OCI-LY7 (cell line): Measurements from ENCODE around the gene NDRG2. TPM values are rescaled to one million over a fixed set of nuclear protein-coding genes. Genes with fewer than 3 reads are reported as not detected.

ENCODE experiments used
- BruUV-seq: library from RNA; stranded (reverse); fragments of 400-500 nt; replicated peaks from 2 replicates; lab custom pipeline; 2021; lab: Mats Ljungman, UMichigan
- CTCF ChIA-PET: fragments of 300-600 bp; sonication (Branson Sonifier 250); formaldehyde crosslinking; loops from one replicate; lab custom pipeline; 2022; ENCODE audit warnings: antibody characterized with exemption; ENCODE audit not compliant: unreplicated experiment; lab: Charles Lee
- POLR2A ChIA-PET: fragments of 300-600 bp; sonication (Branson Sonifier 250); formaldehyde crosslinking; loops from one replicate; lab custom pipeline; 2022; ENCODE audit warnings: antibody characterized with exemption; lab: Charles Lee
- DNase-seq: peaks from one replicate; pipeline ENCODE4 v3.0.0-alpha.2; 2015; ENCODE audit warnings: low spot score
- H2AFZ ChIP-seq: fragments of 200-600 bp; sonication (generic), shearing (Covaris generic); 2 replicates; pipeline ENCODE4 v1.6.1; 2014; ENCODE audit warnings: mild to moderate bottlenecking, antibody characterized with exemption, low read length, moderate library complexity
- H3K27ac ChIP-seq: fragments of 200-600 bp; sonication (generic); 2 replicates; pipeline ENCODE4 v1.5.1; 2014; ENCODE audit warnings: mixed run types, low read depth, mild to moderate bottlenecking, moderate library complexity, low read length, inconsistent platforms; ENCODE audit not compliant: poor library complexity, severe bottlenecking
- H3K36me3 ChIP-seq: fragments of 200-600 bp; sonication (generic); 2 replicates; pipeline ENCODE4 v1.6.1; 2014; ENCODE audit warnings: mild to moderate bottlenecking, antibody characterized with exemption, low read length, moderate library complexity, mixed read lengths; ENCODE audit not compliant: insufficient read depth
- H3K4me1 ChIP-seq: fragments of 200-600 bp; sonication (generic); 2 replicates; pipeline ENCODE4 v1.5.1; 2014; ENCODE audit warnings: mild to moderate bottlenecking, low read length; ENCODE audit not compliant: insufficient read depth, poor library complexity, severe bottlenecking
- H3K4me2 ChIP-seq: fragments of 200-600 bp; sonication (generic); 2 replicates; pipeline ENCODE4 v1.6.1; 2014; ENCODE audit warnings: mild to moderate bottlenecking, low read length
- H3K4me3 ChIP-seq: fragments of 200-600 bp; sonication (generic); 2 replicates; pipeline ENCODE4 v1.5.1; 2014; ENCODE audit warnings: mild to moderate bottlenecking, low read depth, low read length; ENCODE audit not compliant: poor library complexity, severe bottlenecking
- H3K79me2 ChIP-seq: fragments of 200-600 bp; sonication (generic); 2 replicates; pipeline ENCODE4 v1.6.1; 2016; ENCODE audit warnings: low read depth, mild to moderate bottlenecking, low read length, moderate library complexity, mixed read lengths; ENCODE audit not compliant: insufficient read depth
- H3K9me2 ChIP-seq: fragments of 200-600 bp; sonication (generic); 2 replicates; pipeline ENCODE4 v1.6.1; 2016; ENCODE audit warnings: mild to moderate bottlenecking, low read length, mixed read lengths; ENCODE audit not compliant: insufficient read depth
- H3K9me3 ChIP-seq: fragments of 200-600 bp; sonication (generic); 2 replicates; pipeline ENCODE4 v1.6.1; 2014; ENCODE audit warnings: mild to moderate bottlenecking, mixed run types, low read length, mixed read lengths
- H4K20me1 ChIP-seq: fragments of 200-600 bp; sonication (generic); 2 replicates; pipeline ENCODE4 v1.6.1; 2014; ENCODE audit warnings: mild to moderate bottlenecking, antibody characterized with exemption, low read length, moderate library complexity, mixed read lengths; ENCODE audit not compliant: insufficient read depth
- EZH2phosphoT487 ChIP-seq: fragments of 200-600 bp; sonication (generic); IDR thresholded peaks from 2 replicates; pipeline ENCODE4 v1.6.1; 2018; ENCODE audit warnings: low read depth, borderline replicate concordance, mild to moderate bottlenecking, mixed run types, antibody characterized with exemption, low read length, moderate library complexity, mixed read lengths
- intact Hi-C: fragments of 100-400 bp; cut with micrococcal nuclease; formaldehyde crosslinking; loops from one replicate; pipeline ENCODE4 v1.10.0; 2022; ENCODE audit not compliant: unreplicated experiment
- total RNA-seq, 2 experiments: library from RNA; depleted of rRNA in 1 of 2; stranded (reverse); fragments of >200 nt in 1 of 2; shearing (Covaris generic) in 1 of 2; gene quantifications; 2 replicates each; pipeline ENCODE4 v1.2.3, GENCODE V29; 2014 to 2022
- TF ChIP-seq, protein P1 (sequence below): fragments of 200-600 bp; sonication (generic); conservative IDR thresholded peaks from 2 replicates; pipeline ENCODE4 v1.5.1; 2014; ENCODE audit warnings: mild to moderate bottlenecking, antibody characterized with exemption, low read length, moderate library complexity, mixed read lengths

Gene NDRG2
- total RNA-seq, 2 experiments from 2014 or later, result not detected

DNA sequence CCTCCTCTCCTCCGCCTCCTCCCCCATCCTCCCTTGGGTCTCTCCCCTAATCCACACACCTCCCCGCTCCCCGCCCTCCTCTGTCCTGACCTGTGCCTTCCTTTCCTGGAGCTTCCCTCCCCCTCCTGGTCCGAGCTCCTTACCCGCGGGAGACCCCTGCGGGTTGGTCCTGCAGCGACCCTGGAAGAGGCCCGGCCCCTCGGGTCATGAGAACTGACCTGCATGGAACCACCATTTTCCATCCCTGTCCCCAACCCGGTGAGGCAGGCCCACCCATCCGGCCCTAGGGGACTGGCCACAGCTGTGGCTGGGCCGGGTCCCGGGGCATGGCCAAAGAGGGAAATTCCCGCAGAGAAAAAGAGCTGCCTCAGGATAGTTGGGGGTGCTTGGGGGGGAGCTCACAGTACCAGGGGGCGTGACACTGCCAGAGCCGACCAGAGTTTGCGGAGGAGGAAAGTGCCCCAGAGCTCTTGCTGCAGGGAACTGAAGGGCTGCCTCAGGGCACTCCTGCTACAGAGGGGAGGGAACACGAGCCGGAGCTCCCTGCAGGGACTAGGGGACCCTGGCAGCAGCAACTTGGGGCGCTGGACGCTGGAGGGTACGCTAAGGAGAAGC, 45.9 kb upstream of the NDRG2 start:
- DNase-seq, result no peak
- Histone ChIP-seq H3K79me2 (no peaks in the 10 kb centered on the region), H3K4me2 (peak overlapping the region; percentile 87), H4K20me1 (no peaks in the 10 kb centered on the region), H2AFZ (peak overlapping the region; percentile 60; the same call in 1 of the 2 replicates), H3K9me3 (no peaks in the 10 kb centered on the region), H3K4me1 (peaks cover 41% of the 10 kb centered on the region), H3K9me2 (no peaks in the 10 kb centered on the region), H3K36me3 (no peaks in the 10 kb centered on the region), H3K27ac (peak overlapping the region; percentile 20), H3K4me3 (peak overlapping the region; percentile 68)
- ChIA-PET CTCF (interaction anchor here (0.6 to 2.0 kb wide), 10 partner anchors 8 to 56 kb away, joined by 3 to 16 read pairs (median 6); no protein-coding TSS in a partner anchor), POLR2A (interaction anchor here (0.6 to 2.7 kb wide), 11 partner anchors 9 to 970 kb away, joined by 3 to 31 read pairs (median 4); no protein-coding TSS in a partner anchor)
- no TSS peak for BruUV-seq
- no peak for TF ChIP-seq EZH2phosphoT487
- TF ChIP-seq, protein P1, sequence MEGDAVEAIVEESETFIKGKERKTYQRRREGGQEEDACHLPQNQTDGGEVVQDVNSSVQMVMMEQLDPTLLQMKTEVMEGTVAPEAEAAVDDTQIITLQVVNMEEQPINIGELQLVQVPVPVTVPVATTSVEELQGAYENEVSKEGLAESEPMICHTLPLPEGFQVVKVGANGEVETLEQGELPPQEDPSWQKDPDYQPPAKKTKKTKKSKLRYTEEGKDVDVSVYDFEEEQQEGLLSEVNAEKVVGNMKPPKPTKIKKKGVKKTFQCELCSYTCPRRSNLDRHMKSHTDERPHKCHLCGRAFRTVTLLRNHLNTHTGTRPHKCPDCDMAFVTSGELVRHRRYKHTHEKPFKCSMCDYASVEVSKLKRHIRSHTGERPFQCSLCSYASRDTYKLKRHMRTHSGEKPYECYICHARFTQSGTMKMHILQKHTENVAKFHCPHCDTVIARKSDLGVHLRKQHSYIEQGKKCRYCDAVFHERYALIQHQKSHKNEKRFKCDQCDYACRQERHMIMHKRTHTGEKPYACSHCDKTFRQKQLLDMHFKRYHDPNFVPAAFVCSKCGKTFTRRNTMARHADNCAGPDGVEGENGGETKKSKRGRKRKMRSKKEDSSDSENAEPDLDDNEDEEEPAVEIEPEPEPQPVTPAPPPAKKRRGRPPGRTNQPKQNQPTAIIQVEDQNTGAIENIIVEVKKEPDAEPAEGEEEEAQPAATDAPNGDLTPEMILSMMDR, result 0 out of 2 replicates have a peak, but pooled peaks have one; percentile 21
- intact Hi-C loops, result loop anchor here (1.0 to 2.0 kb wide), 2 partner anchors 16 to 33 kb away; no protein-coding TSS in a partner anchor

DNA sequence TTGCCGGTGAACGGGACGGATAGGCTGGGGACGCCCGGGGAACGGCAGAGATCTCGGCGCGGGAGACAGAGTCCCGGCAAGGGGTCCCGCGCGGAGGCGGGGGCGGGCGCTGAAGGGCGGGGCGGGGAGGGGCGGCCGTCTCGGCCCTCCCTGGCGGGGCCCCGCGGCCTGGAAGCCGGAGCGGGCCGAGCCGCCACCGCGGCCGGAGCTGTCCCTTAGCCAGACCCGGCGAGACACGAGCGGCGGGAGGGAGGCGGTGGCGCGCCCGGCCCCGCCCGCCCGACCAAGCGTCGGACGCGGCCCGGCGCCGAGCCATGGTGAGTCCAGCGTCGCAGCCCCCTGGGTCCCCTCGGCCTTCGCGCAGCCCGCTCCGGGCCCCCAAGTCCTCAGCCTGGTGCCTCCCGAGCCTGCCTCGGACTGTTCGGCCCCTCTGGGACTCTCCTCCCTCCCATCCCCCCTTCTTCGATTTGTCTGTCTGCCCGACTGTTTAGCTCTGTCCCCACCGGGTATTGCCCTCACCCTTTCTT, 45.3 kb upstream of the NDRG2 start, which contains the start of gene ARHGEF40:
TSS of gene ARHGEF40 (plus strand) at position 222 of the 527 bp plus-strand sequence. CDS start at position 315, 93 bp downstream.
- Histone ChIP-seq H3K36me3 (no peaks in the 10 kb centered on the region), H3K4me1 (peaks cover 41% of the 10 kb centered on the region), H3K9me3 (no peaks in the 10 kb centered on the region), H2AFZ (peak within 1 kb of the TSS; percentile 60; the same call in 1 of the 2 replicates), H3K9me2 (no peaks in the 10 kb centered on the region), H3K79me2 (no peaks in the 10 kb centered on the region), H3K27ac (peak within 1 kb of the TSS; percentile 20), H3K4me3 (peak within 1 kb of the TSS; percentile 68), H4K20me1 (no peaks in the 10 kb centered on the region), H3K4me2 (peak within 1 kb of the TSS; percentile 87)
- no TSS peak for BruUV-seq
- ChIA-PET POLR2A (interaction anchor here (0.6 to 2.7 kb wide), 8 partner anchors 14 to 971 kb away, joined by 3 to 31 read pairs (median 4); no protein-coding TSS in a partner anchor), CTCF (interaction anchor here (0.6 to 2.0 kb wide), 6 partner anchors 9 to 55 kb away, joined by 3 to 16 read pairs (median 6); no protein-coding TSS in a partner anchor)
- intact Hi-C loops, result loop anchor here (2.0 kb wide), 1 partner anchor 17 kb away; no protein-coding TSS in a partner anchor
- peak; percentile 36 for DNase-seq
- TF ChIP-seq EZH2phosphoT487, result no peak
- TF ChIP-seq, protein P1, result no peak
